HG02763 (cell line): ENCODE measurements around the gene XDH.

Source experiments
- ATAC-seq: cut with Tn5 transposase; IDR thresholded peaks from one replicate; pipeline ENCODE4 v1.9.1; 2021; ENCODE audit warnings: mild to moderate bottlenecking, moderate library complexity; ENCODE audit not compliant: unreplicated experiment

The XDH gene

GRCh38 chr2:31414601-31415241 lies at the start of gene XDH:
TSS of gene XDH (minus strand) at chr2:31414742. CDS start at chr2:31414666, 76 bp downstream.
- ATAC-seq: no peak

GRCh38 chr2:31457651-31458050 lies 43.1 kb upstream of the XDH start:
- ATAC-seq: no peak

GRCh38 chr2:31446848-31447247 lies 32.3 kb upstream of the XDH start:
- no peak for ATAC-seq

- ATAC-seq: no peak
Observed at GRCh38 chr2:31442376-31442775, 27.8 kb upstream of the XDH start.

- no peak for ATAC-seq
Observed at GRCh38 chr2:31440764-31441163, 26.2 kb upstream of the XDH start.

GRCh38 chr2:31434911-31435310 lies 20.4 kb upstream of the XDH start:
- no peak for ATAC-seq

- no peak for ATAC-seq
Observed at GRCh38 chr2:31433541-31433940, 19.0 kb upstream of the XDH start.

- no peak for ATAC-seq
Observed at GRCh38 chr2:31430439-31431165, 16.1 kb upstream of the XDH start.

- ATAC-seq: no peak
Observed at GRCh38 chr2:31429759-31430438, 15.4 kb upstream of the XDH start.

GRCh38 chr2:31429040-31429439 lies 14.5 kb upstream of the XDH start:
- ATAC-seq: no peak

- ATAC-seq: no peak
Observed at GRCh38 chr2:31428001-31428418, 13.5 kb upstream of the XDH start.

- no peak for ATAC-seq
Observed at GRCh38 chr2:31426096-31426495, 11.6 kb upstream of the XDH start.

GRCh38 chr2:31421634-31422033 lies 7.1 kb upstream of the XDH start:
- ATAC-seq: no peak

GRCh38 chr2:31420936-31421335 lies 6.4 kb upstream of the XDH start:
- ATAC-seq: no peak

GRCh38 chr2:31419386-31419785 lies 4.8 kb upstream of the XDH start:
- no peak for ATAC-seq

- ATAC-seq: no peak
Observed at GRCh38 chr2:31415421-31415820, 879 bp upstream of the XDH start.

- ATAC-seq: no peak
Observed at GRCh38 chr2:31413862-31414550, 536 bp downstream of the XDH start.

GRCh38 chr2:31413025-31413424 lies 1.5 kb downstream of the XDH start:
- no peak for ATAC-seq

GRCh38 chr2:31411771-31412170 lies 2.8 kb downstream of the XDH start:
- no peak for ATAC-seq

GRCh38 chr2:31406593-31407385 lies 7.8 kb downstream of the XDH start:
- ATAC-seq: no peak

GRCh38 chr2:31404827-31405226 lies 9.7 kb downstream of the XDH start:
- ATAC-seq: no peak
